ENCODE data around the gene OR2M7. TPM values are rescaled to one million over a fixed set of nuclear protein-coding genes. Genes with fewer than 3 reads are reported as not detected.

OR2M7 gene, protein sequence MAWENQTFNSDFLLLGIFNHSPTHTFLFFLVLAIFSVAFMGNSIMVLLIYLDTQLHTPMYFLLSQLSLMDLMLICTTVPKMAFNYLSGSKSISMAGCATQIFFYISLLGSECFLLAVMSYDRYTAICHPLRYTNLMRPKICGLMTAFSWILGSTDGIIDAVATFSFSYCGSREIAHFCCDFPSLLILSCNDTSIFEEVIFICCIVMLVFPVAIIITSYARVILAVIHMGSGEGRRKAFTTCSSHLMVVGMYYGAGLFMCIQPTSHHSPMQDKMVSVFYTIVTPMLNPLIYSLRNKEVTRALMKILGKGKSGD
- total RNA-seq (2014; rRNA removed; shearing (Covaris generic)) (not detected in 2 replicates), total RNA-seq (2022) (not detected in 2 replicates), Bru-seq, nascent RNA (not detected), BruChase-seq, experiment 1, labeled RNA remaining after a 6-hour chase (not detected), BruChase-seq, experiment 2, labeled RNA remaining after a 2-hour chase (not detected)
- long read RNA-seq, result 0 reads

DNA sequence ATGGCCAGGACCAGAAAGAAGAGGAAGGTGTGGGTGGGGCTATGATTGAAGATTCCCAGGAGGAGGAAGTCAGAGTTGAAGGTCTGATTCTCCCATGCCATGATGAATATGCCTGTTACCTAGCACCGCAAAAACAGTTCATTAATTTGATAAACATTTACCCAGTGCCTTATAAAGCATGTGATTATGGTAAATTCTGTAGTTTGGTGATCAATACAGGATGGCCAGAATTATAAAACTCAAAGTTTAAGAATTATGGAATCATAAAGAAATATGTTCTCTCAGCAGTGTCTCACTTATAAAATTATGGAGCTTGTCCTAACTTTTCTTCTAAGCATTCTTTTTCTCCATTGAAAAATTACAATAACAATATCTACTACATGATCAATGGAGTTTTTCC, at the start of gene OR2M7:
OR2M7 (minus strand) TSS at position 101 of the 400 bp plus-strand sequence; CDS start at position 101, 0 bp downstream.
- H3K79me2 ChIP-seq (ENCODE audit: insufficient read depth, low read depth, low read length), result no peaks in the 10 kb centered on the region
- CTCF ChIA-PET (ENCODE audit: unreplicated experiment), result no interaction called here
- BruUV-seq (replicated peaks), result no TSS peak
- H3K27ac ChIP-seq (ENCODE audit: low read depth, low read length, poor library complexity, severe bottlenecking), result no peak within 1 kb of the TSS
- no peaks in the 10 kb centered on the region for H3K36me3 ChIP-seq (ENCODE audit: insufficient read depth, low read length)
- H4K20me1 ChIP-seq (ENCODE audit: insufficient read depth, low read length), result no peaks in the 10 kb centered on the region
- DNase-seq (ENCODE audit: low spot score), result no peak
- H3K9me2 ChIP-seq (ENCODE audit: insufficient read depth, low read length), result no peaks in the 10 kb centered on the region
- H2AFZ ChIP-seq (ENCODE audit: low read length), result no peak within 1 kb of the TSS
- no peaks in the 10 kb centered on the region for H3K4me1 ChIP-seq (ENCODE audit: insufficient read depth, low read length, poor library complexity, severe bottlenecking)
- TF ChIP-seq, protein P1, sequence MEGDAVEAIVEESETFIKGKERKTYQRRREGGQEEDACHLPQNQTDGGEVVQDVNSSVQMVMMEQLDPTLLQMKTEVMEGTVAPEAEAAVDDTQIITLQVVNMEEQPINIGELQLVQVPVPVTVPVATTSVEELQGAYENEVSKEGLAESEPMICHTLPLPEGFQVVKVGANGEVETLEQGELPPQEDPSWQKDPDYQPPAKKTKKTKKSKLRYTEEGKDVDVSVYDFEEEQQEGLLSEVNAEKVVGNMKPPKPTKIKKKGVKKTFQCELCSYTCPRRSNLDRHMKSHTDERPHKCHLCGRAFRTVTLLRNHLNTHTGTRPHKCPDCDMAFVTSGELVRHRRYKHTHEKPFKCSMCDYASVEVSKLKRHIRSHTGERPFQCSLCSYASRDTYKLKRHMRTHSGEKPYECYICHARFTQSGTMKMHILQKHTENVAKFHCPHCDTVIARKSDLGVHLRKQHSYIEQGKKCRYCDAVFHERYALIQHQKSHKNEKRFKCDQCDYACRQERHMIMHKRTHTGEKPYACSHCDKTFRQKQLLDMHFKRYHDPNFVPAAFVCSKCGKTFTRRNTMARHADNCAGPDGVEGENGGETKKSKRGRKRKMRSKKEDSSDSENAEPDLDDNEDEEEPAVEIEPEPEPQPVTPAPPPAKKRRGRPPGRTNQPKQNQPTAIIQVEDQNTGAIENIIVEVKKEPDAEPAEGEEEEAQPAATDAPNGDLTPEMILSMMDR (conservative IDR thresholded peaks at IDR 0.05; ENCODE audit: low read length), result no peak
- TF ChIP-seq EZH2phosphoT487 (IDR thresholded peaks at IDR 0.05; ENCODE audit: borderline replicate concordance, low read depth, low read length), result no peak
- H3K4me2 ChIP-seq (ENCODE audit: low read length), result no peak within 1 kb of the TSS
- no peak within 1 kb of the TSS for H3K4me3 ChIP-seq (ENCODE audit: low read depth, low read length, poor library complexity, severe bottlenecking)
- no peaks in the 10 kb centered on the region for H3K9me3 ChIP-seq (ENCODE audit: low read length)
- POLR2A ChIA-PET, result no interaction called here
- intact Hi-C loops (cut with micrococcal nuclease; ENCODE audit: unreplicated experiment), result no loop called here

DNA sequence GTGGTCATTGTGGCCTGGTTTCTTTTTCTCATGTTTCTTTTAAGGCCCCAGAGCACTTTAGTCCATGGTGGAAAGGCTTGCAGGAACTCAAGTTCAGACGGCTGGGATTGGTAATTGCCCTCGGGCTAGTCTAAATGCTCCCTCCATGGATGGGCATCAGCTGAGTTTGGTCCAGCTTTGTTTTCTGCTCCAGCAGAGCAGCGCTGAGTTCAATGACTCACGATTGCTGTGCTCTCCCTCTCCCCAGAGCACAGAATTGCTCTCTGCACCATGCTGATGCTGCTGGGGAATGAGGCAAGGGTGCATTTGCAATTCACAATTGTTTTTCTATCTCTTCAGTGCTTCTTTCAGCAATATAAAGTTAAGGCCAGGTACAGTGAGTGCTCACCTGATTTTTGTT, 49.4 kb upstream of the OR2M7 start:
- no peaks in the 10 kb centered on the region for H4K20me1 ChIP-seq (ENCODE audit: insufficient read depth, low read length)
- no peaks in the 10 kb centered on the region for H3K4me1 ChIP-seq (ENCODE audit: insufficient read depth, low read length, poor library complexity, severe bottlenecking)
- no peak overlapping the region for H3K27ac ChIP-seq (ENCODE audit: low read depth, low read length, poor library complexity, severe bottlenecking)
- no peak overlapping the region for H3K4me3 ChIP-seq (ENCODE audit: low read depth, low read length, poor library complexity, severe bottlenecking)
- H3K9me3 ChIP-seq (ENCODE audit: low read length), result no peaks in the 10 kb centered on the region
- no peak overlapping the region for H3K4me2 ChIP-seq (ENCODE audit: low read length)
- intact Hi-C loops (cut with micrococcal nuclease; ENCODE audit: unreplicated experiment), result no loop called here
- DNase-seq (ENCODE audit: low spot score), result no peak
- H3K36me3 ChIP-seq (ENCODE audit: insufficient read depth, low read length), result no peaks in the 10 kb centered on the region
- no peak overlapping the region for H2AFZ ChIP-seq (ENCODE audit: low read length)
- no peaks in the 10 kb centered on the region for H3K79me2 ChIP-seq (ENCODE audit: insufficient read depth, low read depth, low read length)
- CTCF ChIA-PET (ENCODE audit: unreplicated experiment), result no interaction called here
- no peaks in the 10 kb centered on the region for H3K9me2 ChIP-seq (ENCODE audit: insufficient read depth, low read length)
- no peak for TF ChIP-seq EZH2phosphoT487 (IDR thresholded peaks at IDR 0.05; ENCODE audit: borderline replicate concordance, low read depth, low read length)
- TF ChIP-seq, protein P1 (conservative IDR thresholded peaks at IDR 0.05; ENCODE audit: low read length), result no peak
- BruUV-seq (replicated peaks), result no TSS peak
- POLR2A ChIA-PET, result no interaction called here

DNA sequence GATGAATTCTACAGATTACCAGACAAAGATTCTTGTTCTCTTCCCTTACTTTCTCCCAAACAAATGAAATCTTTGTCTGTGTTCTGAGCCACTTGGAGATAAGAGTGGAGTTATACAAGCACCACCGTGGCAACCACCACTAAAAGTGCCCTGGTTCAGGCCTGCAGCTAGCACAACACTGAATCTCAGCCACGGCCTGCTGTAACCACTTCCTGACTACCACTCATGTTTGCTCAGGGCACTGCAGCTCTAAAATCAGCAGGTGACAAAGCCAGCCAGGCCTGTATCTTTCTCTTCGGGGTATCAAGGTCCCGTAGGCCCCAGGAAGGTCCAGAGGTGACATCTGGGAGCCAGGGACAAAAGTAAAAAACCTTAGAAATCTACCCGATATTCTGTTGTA, 48.0 kb upstream of the OR2M7 start:
- no TSS peak for BruUV-seq (replicated peaks)
- H3K27ac ChIP-seq (ENCODE audit: low read depth, low read length, poor library complexity, severe bottlenecking), result no peak overlapping the region
- no peaks in the 10 kb centered on the region for H3K9me2 ChIP-seq (ENCODE audit: insufficient read depth, low read length)
- no peak overlapping the region for H3K4me2 ChIP-seq (ENCODE audit: low read length)
- H3K4me3 ChIP-seq (ENCODE audit: low read depth, low read length, poor library complexity, severe bottlenecking), result no peak overlapping the region
- no peaks in the 10 kb centered on the region for H3K79me2 ChIP-seq (ENCODE audit: insufficient read depth, low read depth, low read length)
- CTCF ChIA-PET (ENCODE audit: unreplicated experiment), result no interaction called here
- TF ChIP-seq, protein P1 (conservative IDR thresholded peaks at IDR 0.05; ENCODE audit: low read length), result no peak
- TF ChIP-seq EZH2phosphoT487 (IDR thresholded peaks at IDR 0.05; ENCODE audit: borderline replicate concordance, low read depth, low read length), result no peak
- intact Hi-C loops (cut with micrococcal nuclease; ENCODE audit: unreplicated experiment), result no loop called here
- POLR2A ChIA-PET, result no interaction called here
- H2AFZ ChIP-seq (ENCODE audit: low read length), result no peak overlapping the region
- H3K9me3 ChIP-seq (ENCODE audit: low read length), result no peaks in the 10 kb centered on the region
- H4K20me1 ChIP-seq (ENCODE audit: insufficient read depth, low read length), result no peaks in the 10 kb centered on the region
- no peak for DNase-seq (ENCODE audit: low spot score)
- H3K4me1 ChIP-seq (ENCODE audit: insufficient read depth, low read length, poor library complexity, severe bottlenecking), result no peaks in the 10 kb centered on the region
- H3K36me3 ChIP-seq (ENCODE audit: insufficient read depth, low read length), result no peaks in the 10 kb centered on the region
